Measurements from ENCODE around the gene RGS7.
"Not testable (repeated sequence)": the region's sequence is repeated elsewhere in the genome, so short reads cannot be mapped to it uniquely, and the experiment has no call there.

RGS7 gene

DNA sequence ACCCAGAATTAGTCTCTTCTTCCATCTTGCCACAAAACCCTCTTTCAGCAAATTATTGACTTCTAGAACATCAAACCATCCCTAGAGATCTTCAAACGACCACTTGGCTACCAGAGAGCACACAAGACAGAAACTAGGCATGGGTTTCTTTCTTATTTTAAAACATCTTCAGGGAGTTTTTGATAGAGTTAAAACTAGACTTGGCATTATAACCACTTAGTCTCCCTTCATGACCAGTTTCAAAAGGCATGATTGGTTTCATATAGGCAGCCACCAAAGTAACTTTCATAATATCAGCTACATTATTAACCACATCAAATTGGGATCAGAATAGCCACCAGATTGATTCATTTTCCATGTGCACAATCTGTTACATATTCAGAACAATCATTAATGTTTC, 376.7 kb downstream of the RGS7 start:
- DNase-seq (ENCODE audit: low spot score) = no peak

DNA sequence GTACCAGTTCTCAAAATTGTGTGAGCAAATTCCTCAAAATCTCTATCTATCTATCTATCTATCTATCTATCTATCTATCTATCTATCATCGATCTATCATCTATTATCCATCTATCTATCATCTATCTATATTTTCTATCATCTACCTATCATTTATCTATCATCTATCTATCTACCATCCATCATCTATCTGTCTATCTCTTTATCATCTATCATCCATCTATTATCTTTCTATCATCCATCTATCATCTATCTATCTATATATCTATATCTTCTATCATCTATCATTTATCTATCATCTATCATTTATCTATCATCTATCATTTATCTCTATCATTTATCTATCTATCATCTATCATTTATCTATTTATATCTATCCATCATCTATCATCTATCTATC, 380.3 kb downstream of the RGS7 start:
- DNase-seq (ENCODE audit: low spot score) = no peak

DNA sequence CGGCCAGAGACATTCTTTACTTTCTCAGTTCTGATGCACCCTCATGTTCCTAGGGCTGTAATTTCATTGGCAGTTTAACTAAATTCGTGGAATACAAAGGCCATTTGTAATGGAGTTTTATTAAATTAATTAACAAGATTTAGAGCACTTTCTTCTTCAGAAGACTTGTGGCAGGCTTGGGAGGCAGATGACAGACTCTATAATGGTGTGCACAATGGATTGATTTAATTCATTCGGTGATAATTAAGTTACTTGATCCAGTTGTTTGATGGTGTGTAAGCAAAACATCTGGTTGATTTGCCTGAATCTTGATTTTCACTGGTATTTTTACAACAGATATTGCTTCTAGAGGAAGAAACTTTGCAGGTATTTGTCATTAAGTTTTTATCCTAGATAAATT, 383.1 kb downstream of the RGS7 start:
- no peak for DNase-seq (ENCODE audit: low spot score)

DNA sequence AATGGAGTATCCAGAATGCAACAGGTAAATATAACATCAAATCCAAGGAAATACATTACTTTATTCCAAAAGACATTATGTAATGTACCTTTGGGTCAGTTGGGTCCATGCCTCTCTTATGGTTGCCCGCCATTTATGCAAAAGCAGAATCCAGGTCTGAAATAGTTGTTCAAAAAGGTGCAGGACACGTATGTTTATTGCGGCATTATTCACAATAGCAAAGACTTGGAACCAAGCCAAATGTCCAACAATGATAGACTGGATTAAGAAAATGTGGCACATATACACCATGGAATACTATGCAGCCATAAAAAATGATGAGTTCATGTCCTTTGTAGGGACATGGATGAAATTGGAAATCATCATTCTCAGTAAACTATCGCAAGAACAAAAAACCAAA, 384.9 kb downstream of the RGS7 start:
- DNase-seq (ENCODE audit: low spot score) = not testable (repeated sequence)

DNA sequence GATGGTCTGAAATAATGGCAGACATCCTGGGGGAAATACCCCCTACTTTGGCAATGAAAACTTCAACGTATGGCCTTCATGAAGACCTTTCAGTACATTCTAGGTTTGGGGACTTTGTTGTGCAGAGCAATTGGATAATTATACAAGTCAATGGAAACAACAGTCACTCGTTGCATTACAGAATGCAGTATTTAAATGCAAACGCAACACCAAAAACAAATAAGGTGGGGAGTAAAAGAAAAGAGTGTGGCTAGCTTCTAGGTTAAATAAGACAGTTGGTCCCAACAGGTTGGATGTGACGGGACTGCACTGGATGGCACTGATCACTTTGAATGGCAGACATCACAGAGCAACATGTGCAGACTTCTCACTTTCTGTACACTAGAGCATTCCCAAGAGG, 386.8 kb downstream of the RGS7 start:
- no peak for DNase-seq (ENCODE audit: low spot score)

DNA sequence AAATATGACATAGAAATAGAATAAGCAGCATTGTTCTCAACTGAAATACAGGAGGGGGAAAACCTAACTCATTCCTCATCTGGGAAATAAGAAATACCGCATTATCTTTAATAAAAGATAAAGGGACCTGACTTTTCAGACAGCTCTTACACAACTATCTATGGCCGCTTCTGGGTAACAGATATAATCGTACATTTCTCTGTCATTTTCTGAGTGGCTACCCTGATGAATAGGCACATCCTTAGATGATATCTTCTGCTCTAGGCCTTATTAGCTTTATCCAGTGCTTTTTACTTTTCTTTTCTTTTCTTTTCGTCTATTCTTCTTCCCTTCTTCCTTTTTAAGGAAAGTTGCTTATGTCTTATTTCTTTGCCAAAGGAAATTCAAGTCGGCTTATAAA, 388.1 kb downstream of the RGS7 start:
- DNase-seq (ENCODE audit: low spot score) = no peak

DNA sequence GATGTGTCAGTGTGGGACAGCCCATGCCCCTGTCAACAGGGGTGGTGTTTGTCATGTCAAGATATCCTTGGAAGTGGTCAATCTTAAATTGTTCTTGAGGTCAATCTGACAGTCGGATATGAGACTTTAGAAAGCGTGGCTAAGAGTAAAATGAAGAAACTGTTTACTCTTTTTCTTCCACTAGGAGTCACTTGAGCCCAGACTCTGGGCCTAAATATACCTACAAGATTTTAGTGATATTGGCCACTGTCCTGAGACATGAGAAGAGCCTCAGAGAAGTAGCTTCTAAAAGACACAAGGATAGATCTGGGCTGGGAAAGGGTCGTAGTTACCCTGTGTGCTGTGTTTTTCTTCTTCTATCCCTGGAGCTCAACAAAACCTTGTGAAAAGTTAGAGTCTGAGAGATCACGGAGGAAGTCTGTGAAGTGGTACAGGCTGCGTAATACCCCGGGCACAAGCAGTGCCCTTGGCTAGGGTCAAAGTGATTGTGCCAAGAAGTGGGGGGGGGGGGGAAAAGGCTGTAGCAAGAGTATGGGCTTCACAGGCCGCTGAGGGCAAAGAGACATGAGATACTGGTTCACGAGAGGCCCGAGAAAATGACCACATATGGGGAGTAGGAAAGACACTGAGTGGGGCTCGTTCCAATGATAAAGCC, 389.8 kb downstream of the RGS7 start:
- no peak for DNase-seq (ENCODE audit: low spot score)

DNA sequence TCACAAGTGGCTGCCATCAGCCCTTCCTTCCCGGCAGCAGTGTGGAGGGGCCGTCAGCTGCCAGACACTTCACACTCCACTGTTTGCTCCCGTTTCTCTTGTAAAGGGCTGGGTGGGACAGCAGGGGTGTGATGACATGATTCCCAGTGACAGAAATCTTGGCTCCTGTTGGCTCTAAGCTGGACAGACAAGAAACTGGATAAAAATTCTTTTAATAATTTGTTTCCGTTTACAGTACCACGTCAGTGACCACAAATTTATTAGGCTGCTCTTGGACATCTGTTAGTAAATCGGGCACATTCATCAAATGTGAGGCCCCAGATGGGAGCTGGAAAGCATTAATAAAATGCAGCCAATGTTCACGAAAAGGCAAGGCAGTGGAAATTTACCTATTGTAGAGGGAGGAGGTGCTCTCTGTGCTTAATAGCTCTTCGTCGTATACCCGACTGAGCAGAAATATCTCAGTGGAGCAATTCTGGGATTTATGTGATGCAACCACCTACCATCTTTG, 391.4 kb downstream of the RGS7 start:
- no peak for DNase-seq (ENCODE audit: low spot score)

DNA sequence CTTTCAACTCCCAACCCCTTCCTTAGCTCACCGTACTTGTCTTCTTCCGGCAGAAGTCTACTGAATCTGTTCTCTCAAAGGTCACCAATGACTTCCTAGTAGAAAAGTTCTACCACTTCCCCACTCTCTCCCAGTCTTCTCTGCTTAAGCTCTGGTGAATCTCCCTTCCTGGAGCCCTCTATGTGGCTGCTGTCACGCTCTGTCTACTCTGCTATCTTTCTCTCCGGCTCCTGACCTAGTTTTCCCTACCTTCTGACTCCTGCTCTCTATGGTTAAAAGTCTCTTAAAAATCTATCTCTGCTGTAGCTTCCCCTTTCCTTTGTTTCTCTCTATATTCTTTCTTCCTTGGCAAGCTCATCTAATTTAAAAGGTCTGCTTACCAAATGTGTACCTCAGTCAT, 394.9 kb downstream of the RGS7 start:
- no peak for DNase-seq (ENCODE audit: low spot score)

DNA sequence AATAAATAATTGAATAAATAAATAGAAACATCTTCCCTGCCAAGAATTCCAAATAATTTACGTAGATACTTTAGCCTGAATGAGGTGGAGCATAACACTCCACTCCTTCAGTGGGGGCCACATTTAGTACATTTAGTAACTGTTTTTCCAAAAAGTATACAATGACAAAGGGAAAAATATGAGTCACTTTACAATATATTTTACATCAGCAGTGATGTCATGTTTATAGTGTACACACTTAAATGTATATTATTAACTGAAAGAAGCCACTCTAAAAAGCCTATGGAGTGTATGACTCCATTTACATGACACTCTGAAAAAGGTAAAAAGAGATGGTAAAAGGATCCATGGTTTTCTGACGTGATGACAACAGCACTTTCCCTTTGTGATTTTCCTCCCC, 400.6 kb downstream of the RGS7 start:
- DNase-seq (ENCODE audit: low spot score) = no peak

DNA sequence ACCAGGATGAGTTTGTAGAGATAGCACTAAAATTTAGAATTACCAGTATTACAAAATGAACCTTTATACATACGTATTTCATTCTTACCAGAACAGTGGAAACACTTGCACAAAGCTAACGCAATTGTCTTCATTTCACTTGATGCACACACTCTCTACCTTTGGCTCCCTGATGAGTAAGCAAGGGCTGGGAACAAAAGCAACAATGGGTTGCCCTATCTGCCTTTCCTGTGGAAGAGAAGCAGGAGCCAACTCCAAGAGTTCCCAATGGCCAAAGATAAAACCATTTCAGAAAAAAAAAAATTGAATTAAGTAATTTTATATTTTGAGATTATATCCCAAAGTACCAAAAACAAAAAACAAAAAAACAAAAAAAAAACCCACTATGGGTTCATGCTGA, 401.0 kb downstream of the RGS7 start:
- no peak for DNase-seq (ENCODE audit: low spot score)

DNA sequence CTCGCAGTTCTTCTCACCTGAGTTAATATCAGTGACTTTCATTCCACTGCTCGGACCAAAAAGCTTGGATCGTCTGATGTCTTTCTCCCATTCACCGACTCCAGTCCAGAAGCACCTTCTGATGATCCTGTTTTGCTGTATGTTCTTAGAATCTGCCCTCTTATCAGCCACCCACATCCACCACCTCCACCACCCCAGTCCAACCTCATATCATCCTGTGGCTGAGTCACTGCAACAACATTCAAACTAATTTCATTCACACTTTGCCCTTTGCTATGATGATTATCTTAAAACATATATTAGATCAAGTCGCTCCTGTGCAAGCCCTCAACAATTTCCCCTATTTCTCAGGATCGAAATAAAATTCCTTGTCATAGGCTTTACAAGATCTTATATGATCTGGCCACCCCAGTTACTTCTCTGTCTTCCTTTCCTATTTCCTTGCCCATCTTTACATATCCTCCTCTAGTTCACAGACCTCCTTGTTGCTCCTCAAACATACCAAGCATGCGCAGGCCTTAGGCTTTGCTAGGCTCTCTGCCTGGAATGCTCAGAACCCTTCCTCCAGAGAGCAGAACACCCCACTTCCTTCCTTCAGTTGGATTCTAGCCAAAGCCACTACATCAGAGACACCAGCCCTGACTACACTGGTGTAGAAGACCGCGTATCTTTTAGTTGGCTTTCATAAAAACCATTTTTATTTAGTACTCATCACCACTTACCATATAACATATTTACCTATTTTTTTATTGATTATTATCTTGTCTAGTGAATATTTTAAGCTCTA, 409.4 kb downstream of the RGS7 start:
- DNase-seq (ENCODE audit: low spot score) = no peak

DNA sequence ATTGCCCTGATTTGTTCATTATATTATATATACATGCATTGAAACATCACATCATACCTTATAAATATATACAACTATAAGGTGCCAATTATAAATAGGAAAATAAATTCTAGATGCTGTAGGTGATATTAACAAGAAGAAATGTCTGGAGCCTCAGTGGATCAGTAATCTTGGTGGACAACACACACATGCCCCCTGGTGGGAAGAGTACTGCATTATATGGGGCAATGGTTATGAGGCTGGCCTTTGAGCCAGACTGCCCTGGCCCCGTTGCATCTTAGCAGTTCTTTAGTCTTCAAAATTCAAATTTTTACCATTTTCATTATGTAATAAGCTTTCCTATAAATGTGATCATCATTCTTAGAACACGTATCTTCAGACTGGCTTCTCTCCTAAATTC, 410.1 kb downstream of the RGS7 start:
- DNase-seq (ENCODE audit: low spot score) = peak; percentile 50

DNA sequence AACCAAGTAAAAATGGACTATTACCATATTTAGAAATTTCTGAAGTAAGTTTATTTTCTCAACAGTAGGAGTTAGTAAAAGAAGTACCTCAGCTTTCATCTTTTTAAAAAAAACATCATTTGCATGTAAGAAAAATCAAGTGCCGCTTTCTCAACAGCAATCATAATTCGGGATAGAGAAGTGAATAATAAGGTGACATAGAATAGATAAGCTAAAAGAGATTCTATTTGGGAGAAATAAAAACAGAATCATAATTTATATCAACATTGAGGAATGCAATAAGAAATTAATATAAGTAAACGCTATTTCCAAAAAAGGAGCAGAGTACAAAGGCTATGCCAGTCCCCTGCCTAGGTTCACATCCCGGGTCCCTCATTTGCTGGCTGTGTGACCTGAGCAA, 414.1 kb downstream of the RGS7 start:
- DNase-seq (ENCODE audit: low spot score) = no peak

DNA sequence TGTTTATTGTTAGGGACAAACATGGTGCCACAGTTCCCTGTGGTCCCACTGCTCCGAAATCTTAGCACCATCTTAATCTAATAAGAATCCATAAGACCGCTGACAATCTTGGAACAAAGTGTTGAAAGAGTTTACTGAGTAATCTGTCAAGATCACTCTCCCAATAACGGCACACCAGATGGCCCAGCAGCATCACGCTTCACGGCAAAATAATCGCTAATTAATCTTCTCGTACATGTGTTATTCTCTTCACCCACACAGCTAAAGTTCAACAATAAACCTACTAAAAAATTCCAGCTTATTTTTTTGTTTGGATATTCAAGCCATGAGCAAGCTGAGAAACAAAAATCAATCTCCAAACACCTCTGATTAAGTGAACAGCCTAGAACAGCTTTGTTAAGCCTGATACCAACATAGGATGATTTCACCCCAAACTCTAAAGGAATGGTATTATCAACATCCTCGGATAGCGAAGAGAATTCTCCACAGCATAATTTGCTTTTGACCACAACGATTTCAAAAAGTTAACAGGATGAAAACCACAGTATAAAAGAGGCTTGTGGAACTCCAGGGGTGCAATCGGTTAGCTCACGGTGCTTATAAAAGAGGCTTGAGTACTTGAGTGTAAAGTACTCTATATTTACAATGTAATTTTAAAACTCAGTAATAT, 415.2 kb downstream of the RGS7 start:
- DNase-seq (ENCODE audit: low spot score) = no peak

DNA sequence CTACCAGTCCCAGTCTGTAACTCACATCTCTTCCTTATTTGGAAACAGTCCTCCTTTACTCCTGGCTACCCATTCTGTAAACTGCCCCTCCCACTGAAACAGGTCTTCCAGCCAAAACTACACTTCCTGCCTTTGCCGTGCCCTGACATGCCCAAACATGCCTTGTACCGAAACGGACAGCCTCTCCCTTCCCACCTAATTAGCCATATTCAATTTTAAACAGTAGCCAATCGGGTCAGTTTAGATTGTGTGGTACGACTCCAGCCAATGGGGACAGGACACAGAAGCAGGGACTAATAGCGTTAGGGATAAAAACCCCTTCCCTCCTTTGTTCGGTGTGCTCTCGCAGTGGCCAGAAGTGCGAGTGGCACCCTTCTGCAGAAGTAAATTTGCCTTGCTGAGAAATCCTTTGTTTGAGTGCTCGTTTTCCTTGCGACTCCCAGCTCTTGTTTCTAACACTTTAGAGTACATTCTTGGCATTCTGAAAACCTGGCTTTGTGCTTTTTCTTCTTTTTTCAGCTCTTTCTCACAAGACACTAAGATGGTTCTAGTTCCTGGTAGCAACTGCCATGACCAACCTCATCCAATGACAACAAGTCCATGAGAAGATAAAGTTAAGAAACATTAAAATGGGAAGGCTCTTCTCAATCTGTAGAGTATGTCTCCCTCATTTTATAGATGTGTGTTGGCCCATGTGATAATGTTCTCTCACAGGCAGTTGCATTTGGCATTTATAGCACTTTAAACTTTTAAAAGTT, 419.9 kb downstream of the RGS7 start:
- no peak for DNase-seq (ENCODE audit: low spot score)

DNA sequence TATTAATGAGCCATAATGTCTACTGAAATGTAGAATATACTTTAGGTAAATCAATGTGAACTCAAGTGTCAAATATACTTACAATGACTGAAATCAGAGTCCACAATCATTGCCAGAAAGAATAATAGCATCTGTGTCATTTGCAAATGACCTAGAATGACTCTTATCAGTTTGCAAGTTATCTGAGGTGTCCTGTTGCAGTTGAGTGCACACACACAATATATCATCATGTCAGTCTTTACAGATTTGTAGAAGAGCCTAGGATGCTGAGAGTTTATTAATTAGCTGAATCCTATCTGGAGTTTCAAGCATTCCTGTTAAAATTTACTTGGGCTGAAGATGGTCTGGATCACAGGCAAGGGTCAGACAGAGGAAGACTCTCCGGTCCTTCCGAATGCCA, 421.1 kb downstream of the RGS7 start:
- no peak for DNase-seq (ENCODE audit: low spot score)

DNA sequence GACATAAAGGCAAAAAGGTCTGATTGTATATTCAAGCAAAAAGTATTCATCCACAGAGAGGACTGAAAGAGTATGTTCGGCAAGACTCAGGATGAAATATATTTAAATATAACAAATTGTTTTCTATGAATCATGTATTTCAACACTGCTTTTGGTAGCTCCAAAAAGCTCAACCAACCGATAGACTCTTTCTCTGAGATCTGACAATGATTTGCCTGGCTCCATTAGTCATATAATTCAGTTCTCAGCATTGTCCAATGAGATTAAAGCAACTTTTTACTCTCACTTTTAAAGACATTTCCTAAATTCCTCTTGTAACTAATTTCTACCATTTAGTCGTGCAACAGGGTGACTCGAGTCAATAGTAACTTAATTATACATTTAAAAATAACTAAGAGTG, 426.0 kb downstream of the RGS7 start:
- no peak for DNase-seq (ENCODE audit: low spot score)

DNA sequence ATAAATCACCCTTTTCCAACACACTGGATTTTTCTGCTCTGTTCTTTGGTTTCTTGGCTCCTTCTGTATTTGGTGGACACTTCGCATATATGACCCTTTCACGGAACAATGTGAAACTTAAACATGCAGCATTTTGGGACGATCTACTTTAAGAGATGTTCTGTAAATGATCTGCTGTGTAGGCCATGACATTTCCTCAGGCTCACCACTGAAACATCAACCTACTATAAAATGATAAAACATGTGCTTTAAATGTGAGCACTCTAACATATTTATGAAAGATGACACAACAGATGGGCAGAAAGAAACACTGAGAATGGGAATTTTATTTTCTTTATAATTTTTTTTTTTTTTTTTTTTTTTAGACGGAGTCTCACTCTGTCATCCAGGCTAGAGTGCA, 428.7 kb downstream of the RGS7 start:
- DNase-seq (ENCODE audit: low spot score) = no peak

DNA sequence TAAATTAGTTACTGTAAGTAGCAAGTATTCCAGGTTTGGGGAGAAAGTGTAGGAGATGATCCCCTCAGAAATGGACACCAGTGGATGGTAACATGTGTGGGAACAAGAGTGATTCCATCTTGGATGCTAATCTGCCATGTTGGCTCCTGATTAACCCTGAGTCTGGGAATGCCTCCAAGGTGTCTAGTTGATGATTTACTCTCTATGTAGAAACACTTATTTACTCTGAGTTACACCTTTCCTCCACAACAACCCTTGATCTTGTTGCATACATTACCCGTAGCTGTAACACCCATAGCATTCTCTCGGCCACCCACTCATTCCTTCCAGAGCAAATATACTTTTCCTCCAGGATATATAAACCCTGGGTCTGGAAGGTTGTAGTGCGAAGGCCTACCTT, 429.2 kb downstream of the RGS7 start:
- no peak for DNase-seq (ENCODE audit: low spot score)

DNA sequence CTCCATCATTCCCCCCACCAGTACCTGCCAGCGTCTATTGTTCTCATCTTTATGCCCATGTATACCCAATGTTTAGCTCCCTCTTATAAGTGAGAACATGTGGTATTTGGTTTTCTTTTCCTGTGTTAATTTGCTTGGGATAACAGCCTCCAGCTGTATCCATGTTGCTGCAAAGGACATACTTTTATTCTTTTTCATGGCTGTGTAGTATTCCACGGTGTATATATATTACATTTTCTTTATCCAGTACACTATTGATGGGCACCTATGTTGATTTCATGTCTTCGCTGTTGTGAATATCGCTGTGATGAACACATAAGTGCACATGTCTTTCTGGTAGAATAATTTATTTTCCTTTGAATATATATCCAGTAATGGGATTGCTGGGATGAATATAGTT, 431.7 kb downstream of the RGS7 start:
- no peak for DNase-seq (ENCODE audit: low spot score)

DNA sequence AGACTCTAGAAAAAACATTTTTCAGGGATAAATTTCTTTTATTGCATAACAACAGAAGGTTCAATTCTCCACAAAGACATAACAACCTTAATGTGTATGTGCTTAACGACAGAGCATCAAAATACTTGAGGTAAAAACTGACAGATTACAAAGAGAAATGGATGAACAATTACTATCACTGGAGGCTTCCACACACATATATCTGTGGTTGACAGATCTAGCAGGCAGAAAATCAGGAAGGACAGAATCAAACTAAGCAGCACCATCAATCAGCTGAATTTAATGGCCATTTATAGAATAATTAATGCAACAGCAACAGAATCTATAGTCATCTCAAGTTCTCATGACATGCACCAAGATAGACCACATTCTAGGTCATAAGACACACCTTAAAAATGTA, 439.0 kb downstream of the RGS7 start:
- no peak for DNase-seq (ENCODE audit: low spot score)

DNA sequence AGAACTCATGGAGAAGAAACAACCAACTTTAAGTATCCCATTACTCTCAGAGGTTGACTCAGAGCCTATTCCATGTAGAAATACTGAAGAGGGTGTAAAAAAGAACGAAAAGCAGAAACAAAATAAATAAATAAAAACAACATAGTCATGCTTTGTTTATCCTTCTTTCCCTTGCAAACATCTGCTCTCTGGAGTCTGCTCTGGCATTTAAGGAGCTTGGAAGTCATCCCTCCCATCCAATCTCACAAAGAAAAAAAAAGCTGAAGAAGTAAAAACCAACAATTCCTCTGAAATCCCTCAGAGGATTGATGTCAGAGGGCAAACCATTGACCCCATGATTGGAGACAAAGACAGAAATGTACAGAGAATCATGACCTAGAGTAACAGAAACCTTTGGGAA, 442.5 kb downstream of the RGS7 start:
- DNase-seq (ENCODE audit: low spot score) = no peak
